Transverse colon (tissue), 4 donors: ENCODE measurements around the gene ANKS3.

Experiments
- EP300 ChIP-seq: sonication (generic); formaldehyde crosslinking; IDR thresholded peaks from one replicate; pipeline ENCODE4 v1.6.1; 2017; ENCODE audit warnings: antibody characterized with exemption, low read depth
- POLR2A ChIP-seq: fragments of 450-650 bp; IDR thresholded peaks from one replicate; pipeline ENCODE4 v1.6.1; 2016; ENCODE audit warnings: antibody characterized with exemption, mild to moderate bottlenecking, moderate library complexity
- POLR2AphosphoS5 ChIP-seq, 3 donors: sonication (generic); formaldehyde crosslinking; IDR thresholded peaks; one replicate each; pipeline ENCODE4 v1.6.1; 2016; ENCODE audit warnings: antibody characterized with exemption in 3 of 3
- TF ChIP-seq, protein P1 (sequence below), 5 experiments: fragments of 200-600 bp in 3 of 5; fragments of 450-650 bp in 2 of 5; sonication (generic) in 3 of 5; IDR thresholded peaks; 1 replicate in 2 of 5; 2 replicates in 3 of 5; pipeline ENCODE4 v1.5.1; 2016 to 2017; ENCODE audit warnings: antibody characterized with exemption in 5 of 5, inconsistent platforms in 3 of 5, mild to moderate bottlenecking in 2 of 5, moderate library complexity in 1 of 5

- TF ChIP-seq, protein P1, sequence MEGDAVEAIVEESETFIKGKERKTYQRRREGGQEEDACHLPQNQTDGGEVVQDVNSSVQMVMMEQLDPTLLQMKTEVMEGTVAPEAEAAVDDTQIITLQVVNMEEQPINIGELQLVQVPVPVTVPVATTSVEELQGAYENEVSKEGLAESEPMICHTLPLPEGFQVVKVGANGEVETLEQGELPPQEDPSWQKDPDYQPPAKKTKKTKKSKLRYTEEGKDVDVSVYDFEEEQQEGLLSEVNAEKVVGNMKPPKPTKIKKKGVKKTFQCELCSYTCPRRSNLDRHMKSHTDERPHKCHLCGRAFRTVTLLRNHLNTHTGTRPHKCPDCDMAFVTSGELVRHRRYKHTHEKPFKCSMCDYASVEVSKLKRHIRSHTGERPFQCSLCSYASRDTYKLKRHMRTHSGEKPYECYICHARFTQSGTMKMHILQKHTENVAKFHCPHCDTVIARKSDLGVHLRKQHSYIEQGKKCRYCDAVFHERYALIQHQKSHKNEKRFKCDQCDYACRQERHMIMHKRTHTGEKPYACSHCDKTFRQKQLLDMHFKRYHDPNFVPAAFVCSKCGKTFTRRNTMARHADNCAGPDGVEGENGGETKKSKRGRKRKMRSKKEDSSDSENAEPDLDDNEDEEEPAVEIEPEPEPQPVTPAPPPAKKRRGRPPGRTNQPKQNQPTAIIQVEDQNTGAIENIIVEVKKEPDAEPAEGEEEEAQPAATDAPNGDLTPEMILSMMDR (IDR thresholded peaks at IDR 0.05): no peak
- TF ChIP-seq POLR2A (no peak), EP300 (no peak), POLR2AphosphoS5 (IDR thresholded peaks at IDR 0.05) (no peak)
Observed at GRCh38 chr16:4693956-4694641, 40.0 kb downstream of the ANKS3 start.
